HG03342 (cell line): ENCODE results near the gene UNC119B.
"Not testable (repeated sequence)": the region's sequence is repeated elsewhere in the genome, so short reads cannot be mapped to it uniquely, and the experiment has no call there.

ENCODE experiments used
- ATAC-seq: cut with Tn5 transposase; IDR thresholded peaks from one replicate; pipeline ENCODE4 v1.9.1; 2021; ENCODE audit warnings: mild to moderate bottlenecking, moderate library complexity; ENCODE audit not compliant: unreplicated experiment

The UNC119B gene

DNA sequence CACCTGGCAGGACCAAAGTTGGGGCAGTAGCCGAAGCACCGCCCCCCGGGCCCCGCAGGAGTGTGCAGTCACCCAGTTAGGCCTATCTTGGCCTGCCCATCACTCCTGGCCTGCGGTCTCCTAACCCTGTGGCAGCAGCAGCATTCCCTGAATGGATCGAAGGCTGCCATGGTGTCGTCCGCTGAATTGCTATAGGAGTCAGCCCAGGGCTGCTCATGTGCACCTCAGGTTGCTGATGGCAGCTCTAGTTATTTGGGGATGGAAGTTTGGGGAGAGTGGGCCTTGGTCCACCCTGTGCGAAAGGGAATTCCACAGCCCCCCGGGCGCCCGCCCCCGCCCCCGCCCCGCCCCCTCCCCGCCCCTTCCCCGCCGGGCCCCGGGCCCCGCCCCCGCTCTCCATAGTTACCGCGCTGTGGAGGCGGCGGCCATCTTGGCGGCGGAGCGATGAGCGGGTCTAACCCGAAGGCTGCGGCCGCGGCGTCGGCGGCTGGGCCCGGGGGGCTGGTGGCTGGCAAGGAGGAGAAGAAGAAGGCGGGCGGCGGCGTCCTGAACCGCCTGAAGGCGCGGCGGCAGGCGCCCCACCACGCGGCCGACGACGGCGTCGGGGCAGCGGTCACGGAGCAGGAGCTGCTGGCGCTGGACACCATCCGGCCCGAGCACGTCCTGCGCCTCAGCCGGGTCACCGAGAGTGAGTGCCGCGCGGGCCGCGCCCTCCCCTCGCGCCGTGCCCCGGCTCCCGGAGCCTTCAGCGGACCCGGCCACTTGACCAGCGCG lies at the start of gene UNC119B:
Gene UNC119B, plus strand, starts transcription at position 428 of the 774 bp plus-strand sequence. Its CDS starts 17 bp downstream, at position 445.
- ATAC-seq = peak; percentile 61

DNA sequence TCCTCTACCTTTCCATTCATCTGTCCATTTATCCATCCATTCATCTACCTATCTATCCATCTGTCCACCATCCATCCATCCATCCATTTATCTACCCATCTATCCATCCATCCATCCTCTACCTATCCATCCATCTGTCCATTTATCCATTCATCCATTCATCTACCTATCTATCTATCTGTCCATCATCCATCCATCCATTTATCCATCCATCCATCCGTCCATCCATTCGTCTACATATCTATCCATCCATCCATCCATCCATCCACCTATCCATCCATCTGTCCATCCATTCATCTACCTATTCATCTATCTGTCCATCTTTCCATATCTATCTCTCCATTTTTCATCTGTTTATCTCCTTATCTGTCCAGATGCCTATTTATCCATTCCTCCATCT lies 48.8 kb upstream of the UNC119B start:
- no peak for ATAC-seq

DNA sequence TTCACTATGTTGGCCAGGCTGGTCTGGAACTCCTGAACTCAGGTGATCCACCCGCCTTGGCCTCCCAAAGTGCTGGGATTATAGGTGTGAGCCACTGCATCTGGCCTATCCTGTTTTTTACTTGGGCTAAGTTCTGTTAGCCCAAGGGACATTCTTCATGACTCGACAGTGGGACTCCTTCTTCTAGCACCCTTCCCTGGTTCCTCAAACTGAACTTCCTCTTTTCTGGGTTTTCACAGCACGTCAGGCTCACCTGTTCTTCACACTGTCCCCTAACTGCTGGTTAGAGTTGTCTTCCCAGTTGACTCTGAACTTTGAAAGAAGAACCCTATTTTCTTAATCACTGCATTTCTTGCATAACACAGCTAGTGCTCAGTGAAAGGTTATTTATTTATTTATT lies 47.4 kb upstream of the UNC119B start:
- ATAC-seq = peak; percentile 78

DNA sequence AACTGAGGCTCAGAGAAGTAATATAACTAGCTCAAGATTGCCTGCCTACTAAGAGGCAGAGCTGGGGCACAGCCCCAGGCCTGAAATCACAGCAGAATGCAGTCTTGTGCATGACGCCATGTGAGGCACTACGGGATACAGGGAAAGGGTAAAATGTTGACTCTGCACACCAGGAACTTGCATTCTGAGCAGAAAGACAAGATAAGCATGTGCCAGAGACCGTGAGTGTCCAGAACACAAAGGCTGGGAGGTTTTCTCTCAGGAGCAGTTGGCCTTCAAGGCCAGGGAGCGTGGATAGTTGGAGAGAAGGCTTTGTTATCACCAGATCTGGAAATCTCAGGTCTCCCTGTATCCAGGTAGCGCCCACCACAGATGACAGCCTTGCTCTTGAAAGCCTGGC lies 46.5 kb upstream of the UNC119B start:
- ATAC-seq = no peak

DNA sequence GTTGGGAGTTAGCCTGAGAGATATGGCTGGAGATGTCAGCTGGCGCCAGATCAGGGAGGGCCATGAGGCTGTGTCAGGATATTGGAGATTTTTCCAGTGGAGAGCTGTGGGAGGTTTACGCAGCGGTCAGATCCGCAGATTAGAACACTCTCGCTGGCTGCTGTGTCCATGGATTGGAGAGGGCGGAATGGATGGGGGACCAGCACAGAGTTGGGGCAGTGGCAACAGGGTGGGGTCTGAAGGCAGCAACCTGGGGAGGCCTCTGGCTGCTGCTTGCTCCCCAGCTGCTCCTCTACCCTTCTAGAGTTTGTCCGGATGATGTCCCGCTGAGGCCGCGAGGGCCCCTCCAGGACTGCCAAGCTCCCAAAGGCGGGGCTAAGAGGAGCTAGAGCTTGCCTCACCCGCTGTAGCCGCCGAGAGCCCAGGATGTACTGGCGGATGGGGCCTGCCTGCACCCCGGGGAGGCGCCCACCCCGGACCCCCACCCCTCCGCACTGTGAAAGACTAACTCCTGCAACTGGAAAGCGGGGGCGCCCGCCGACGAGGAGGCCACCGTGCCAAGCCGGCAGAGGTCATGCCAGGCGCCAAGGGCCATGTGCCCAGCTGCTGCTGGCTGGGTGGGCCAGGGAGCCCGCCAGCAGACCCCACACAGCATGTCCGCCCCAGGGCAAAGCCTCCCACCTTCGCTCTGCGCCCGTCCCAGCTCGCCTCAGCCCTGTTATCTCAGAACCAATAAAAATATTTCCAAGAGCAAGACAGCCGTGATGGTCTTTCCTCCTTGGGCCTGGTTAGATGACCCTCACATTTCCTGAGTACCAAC lies 43.5 kb upstream of the UNC119B start:
- ATAC-seq = no peak

DNA sequence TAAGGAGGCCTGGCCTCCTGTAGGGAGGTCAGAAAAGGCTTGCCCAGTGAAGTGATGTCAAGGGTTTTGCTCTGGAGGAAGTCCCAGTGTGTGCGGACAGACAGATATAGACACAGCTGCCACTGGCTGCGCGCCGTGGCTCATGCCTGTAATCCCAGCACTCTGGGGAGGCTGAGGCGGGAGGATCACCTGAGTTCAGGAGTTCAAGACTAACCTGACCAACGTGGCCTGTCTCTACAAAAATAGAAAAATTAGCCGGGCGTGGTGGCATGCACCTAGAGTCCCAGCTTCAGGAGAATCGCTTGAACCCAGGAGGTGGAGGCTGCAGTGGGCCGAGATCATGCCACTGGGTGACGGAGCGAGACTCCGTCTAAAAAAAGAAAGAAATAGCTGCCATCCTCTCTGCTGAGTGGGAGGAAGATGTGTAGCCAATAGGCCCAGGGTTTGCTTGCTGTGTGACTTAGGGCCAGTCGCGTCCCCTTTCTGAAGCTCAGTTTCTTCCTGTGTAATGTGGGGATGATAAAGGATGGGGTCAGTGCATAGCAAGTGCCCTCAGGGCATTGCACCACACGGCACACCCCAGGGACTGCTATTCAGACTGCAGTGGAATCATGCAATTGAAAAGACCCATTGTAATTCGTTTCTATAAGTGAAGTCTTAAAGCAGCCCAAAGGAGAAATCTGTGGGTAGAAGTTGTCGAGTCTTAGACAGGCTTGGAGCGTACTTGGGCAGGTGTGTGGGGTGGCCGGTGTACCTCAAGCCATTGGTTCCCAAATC lies 42.0 kb upstream of the UNC119B start:
- ATAC-seq = no peak

DNA sequence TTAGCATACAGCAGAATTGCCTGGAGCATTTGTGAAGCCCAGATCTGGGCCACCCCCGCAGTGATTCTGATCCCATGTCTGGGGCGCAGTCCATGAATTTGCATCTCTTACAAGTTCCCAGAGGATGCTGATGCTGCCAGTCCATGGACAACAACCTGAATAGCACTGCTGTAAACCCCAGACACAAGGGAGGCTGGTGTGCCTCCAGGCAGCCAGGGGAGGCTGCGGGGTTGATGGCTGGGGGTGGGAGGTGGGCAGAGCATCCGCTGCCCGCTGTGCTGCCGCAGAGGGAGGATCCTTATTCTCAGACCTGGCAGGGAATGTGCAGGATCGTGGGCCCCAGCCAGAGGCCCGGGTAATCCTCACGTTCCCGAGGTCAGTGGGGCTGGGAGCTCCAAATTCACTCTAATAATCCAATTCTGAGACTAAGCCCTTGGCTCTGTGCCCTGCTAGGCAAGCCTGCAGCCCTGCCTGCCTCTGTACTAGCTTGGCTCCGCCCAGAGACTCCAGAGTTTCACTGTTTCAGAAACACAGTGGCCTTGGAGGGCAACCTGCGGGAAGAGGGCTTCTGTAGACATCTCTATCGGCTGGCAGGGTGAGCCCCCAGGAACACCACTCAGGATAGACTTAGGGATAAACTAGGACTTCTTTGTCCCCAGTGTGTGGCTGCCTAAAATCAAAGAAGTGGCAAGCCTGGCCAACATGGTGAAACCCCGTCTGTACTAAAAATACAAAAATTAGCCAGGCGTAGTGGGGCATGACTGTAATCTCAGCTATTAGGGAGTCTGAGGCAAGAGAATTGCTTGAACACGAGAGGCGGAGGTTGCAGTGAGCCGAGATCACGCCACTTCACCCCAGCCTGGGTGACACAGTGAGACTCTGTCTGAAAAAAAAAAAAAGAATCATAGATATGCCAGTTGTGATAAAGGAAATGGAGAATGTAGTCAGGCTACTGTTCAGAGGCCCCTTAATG lies 41.1 kb upstream of the UNC119B start:
- peak; percentile 51 for ATAC-seq

DNA sequence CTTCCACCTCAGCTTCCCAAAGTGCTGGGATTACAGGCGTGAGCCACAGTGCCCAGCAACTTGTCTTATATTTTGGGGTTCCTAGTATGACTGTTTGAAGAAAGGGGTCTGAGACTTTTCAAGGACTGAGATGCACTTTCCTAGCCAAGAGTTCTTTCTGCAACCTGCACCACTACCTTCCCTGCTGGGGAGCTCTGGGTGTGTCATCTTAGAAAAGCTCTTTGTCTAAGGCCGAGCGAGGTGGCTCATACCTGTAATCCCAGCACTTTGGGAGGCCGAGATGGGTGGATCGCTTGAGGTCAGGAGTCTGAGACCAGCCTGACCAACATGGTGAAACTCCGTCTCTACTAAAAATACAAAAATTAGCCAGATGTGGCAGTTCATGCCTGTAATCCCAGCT lies 40.0 kb upstream of the UNC119B start:
- ATAC-seq = not testable (repeated sequence)

DNA sequence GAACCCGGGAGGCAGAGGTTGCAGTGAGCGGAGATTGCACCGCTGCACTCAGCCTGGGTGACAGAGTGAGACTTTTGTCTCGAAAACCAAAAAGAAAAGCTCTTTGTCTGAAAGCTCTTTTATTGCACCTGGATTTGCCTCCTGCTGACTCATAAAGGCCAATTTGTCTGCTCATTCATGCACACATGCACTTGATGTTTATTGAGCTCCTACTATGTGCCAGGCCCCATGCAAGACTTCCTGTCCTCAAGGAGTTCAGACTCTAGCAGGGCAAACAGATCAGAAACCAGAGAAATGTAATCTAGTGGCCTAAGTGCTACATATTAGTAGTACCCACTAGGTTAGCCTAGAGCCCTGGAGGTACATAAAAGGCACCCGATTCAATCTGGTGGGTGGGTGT lies 39.6 kb upstream of the UNC119B start:
- no peak for ATAC-seq

DNA sequence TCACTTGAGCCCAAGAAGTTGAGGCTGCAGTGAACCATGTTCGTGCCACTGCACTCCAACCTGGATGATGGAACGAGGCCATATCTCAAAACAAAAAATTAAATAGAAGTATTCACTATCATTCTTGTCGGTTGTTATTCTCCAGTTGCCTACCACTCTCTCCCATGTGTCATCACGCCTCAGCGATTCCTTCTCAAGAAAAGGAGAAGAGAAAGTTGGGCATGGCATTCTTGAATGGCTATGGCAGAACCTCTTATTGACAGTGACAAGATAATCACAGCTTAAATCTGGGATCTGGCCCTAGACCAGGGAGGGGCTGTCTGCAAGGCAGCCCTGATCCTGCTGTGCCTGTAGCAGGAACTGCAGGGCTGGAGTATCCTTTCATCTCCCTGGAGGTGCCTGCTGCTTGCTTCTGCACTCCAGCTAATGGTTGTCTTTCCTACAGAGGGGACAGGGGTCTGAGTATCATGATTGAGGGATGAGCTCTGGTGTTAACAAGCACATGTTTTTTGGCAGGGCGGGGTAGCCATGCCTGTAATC lies 36.1 kb upstream of the UNC119B start:
- no peak for ATAC-seq

DNA sequence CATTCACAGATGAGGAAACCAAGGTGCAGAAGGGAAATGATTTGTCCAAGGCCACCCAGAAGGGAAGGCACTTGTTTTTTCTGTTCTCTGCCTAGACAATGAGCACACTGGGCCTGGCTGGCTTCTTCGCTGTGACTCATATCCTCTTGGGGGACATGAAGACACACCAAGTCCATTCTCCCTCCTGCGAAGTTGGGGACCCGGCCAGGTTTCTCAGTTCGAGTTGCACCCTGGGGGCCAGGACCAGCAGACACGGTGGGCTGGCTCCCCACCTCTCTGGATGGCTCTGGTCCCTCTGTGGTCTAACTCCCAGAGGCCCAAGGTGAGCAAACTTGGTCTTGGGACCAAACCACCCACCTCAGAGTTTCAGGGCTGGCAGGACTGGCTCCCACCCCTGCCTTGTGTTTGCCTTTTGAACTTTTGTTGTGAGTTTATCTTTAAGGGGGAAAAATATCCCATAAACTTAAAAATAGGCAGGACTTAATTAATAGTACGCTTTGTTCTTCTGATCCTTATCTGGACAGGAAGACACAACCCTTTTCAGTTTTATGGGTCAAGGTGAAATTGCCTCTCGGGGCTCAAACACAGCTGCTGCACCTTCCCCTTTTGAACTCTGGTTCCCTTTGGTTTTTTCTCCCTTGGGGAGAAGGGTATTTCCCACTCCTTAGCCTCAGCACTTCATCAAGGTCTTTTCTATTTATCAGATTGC lies 32.3 kb upstream of the UNC119B start:
- peak; percentile 54 for ATAC-seq

DNA sequence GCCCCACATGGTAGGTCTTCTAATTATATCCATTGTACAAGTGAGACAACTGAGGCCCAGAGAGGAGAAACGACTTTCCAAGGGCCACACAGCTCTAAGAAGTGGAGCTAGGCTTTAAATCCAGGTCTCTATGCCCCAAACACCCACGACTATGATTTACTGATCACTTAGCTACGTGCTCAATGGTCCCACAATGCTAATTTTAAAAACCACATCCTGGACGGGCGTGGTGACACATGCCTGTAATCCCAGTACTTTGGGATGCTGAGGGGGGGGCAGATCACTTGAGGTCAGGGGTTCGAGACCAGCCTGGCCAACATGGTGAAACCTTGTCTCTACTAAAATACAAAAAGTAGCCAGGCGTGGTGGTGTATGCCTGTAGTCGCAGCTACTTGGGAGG lies 31.7 kb upstream of the UNC119B start:
- peak; percentile 12 for ATAC-seq

DNA sequence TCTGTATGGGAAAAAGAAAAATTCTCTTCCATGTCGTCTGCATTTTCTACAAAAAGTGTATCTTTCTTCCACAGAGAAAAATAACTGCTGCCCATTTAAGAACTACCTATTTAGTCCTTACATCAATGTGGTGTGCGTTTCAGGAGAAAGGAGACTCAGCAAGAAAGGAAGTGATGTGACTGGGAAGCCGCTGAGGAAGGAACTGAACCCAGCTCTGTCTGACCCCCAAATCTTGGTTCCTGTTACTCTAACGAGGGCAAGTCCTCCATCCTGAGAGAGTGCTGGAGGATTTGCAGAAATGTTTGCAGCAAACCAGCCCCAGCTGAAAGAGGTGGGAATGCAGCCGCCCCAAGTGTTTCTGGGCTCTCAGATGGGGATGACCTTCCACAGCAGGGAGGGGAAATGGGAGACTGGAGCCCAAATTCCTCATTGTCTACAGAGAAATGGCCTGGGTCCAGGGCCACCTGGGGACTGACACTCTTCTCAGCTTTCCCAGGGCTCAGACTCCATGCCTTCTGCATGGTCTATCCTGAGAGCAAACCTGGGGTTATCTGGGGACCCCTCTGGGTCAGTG lies 30.0 kb upstream of the UNC119B start:
- no peak for ATAC-seq

DNA sequence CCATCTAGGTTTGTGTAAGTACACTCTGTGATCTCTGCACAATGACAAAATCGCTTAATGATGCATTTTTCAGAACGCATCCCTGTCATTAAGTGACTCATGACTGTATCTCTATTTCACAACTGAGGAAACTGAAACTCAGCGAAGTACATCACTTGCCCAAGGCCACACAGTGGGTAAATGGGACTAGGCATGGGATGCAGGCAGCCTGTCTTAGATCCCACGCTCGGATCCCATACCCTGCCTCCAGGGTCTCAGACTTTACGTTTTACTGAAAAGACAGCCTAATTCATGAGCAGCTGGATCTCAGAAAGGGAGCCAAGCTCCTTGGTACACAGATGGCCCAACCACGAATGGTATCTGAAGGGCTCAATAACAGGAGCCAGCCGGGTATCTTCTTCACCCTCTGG lies 25.7 kb upstream of the UNC119B start:
- no peak for ATAC-seq

DNA sequence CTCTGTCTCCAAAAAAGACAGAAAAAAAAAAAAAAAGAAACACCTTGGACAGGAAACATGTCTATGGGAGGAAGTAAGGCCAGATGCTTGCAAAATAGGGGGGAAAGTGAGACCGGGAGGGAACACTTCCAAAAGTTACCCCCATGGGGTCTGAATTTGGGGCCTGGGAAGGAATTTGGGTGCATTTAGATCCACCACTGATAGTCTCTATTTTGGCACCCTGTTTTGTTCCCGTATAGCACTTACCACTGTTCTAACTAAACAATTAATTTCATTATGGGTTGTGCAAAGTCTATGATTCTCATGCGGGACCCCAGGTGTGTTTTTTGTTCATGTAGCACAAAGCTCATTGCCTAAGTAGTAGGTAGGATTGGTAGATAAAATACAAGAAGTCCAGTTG lies 24.7 kb upstream of the UNC119B start:
- ATAC-seq = no peak

DNA sequence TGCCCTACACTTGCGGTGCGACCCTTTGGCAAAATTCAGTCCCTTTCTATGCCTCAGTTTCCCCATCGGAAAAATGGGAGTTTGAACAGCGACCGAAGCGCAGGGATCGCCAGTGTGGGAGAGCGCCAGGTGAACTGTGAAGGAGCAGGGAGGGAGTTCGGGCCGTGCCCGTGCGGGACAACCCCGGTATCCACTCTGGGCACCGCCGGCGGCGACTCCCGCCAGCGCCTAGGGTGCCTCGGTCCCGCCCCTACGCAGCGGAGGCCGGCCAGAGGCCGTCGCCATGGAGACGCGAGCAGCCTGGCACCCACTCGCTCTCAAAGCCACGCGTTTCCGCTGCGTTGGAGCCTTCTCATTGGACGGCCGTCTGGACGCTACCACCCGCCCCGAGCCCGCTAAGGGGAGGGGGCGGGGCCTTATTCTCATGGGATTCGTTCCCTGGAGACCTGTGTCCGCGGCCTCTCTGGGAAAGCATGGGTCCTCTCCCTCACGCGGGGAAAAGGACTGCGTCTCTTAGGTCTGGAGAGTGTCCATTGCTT lies 24.0 kb upstream of the UNC119B start:
- peak; percentile 67 for ATAC-seq

DNA sequence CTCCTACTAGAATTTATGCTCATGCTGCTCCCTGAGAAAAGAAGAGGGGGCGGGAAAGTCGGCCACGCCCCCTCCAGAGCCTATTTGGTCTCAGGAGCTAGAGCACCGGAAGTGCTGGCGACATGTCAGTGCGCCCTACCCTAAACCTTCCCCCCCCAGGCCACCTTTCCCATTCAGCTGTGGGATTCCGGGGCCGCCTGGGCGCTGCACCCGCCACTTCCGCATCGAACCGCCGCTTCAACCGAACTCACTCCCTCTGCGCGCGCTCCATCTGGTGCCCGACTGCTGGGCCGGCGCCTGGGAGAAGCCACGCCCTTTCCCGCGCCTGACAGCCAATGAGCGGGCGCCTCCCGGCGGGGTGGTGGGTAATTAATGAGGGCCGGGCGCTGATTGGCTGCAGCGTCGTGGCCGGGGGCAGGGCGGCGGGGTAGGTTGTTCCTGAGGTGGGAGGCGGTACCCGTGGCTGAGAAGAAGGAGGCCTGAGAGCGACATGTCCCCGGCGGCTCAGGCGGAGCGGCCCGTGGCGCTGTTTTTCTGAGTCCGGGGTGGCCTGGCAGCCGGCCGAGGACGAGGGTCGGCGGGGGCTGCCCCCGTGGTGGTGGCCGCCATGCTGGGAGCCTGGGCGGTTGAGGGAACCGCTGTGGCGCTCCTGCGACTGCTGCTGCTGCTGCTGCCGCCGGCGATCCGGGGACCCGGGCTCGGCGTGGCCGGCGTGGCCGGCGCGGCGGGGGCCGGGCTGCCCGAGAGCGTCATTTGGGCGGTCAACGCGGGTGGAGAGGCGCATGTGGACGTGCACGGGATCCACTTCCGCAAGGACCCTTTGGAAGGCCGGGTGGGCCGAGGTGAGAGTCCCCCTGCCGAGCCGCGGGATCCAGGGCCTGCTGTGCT lies 23.3 kb upstream of the UNC119B start, which contains the start of gene MLEC:
Gene MLEC, plus strand, starts transcription at position 460 of the 888 bp plus-strand sequence. Its CDS starts 148 bp downstream, at position 608.
- ATAC-seq = peak; percentile 59
